ENCODE results near the gene FBXO42.
"Not testable (repeated sequence)": the region's sequence is repeated elsewhere in the genome, so short reads cannot be mapped to it uniquely, and the experiment has no call there.

The FBXO42 gene

DNA sequence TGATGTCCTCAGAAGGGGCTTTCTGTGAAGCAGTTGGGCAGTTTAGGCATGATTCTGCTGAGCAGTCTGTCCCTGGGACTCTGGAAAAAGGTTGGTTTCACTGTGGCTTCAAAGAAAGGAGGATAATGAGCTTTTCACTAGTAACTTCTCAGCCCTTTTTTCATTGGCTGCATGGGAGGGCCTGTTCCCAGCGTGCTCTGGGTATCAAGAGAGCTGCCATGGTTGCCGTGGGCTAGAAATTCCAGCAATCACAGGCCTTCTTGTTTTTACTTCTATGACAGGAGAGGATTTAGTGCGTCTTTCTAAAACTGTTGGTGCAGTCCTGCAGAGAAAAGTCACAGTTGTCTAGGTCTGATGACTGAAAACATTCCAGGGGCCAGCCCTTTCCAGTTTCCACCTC lies 22.0 kb upstream of the FBXO42 start:
- DNase-seq (ENCODE audit: low read depth) = no peak
- no peak overlapping the region for H3K4me3 ChIP-seq (ENCODE audit: low read depth, low read length)

DNA sequence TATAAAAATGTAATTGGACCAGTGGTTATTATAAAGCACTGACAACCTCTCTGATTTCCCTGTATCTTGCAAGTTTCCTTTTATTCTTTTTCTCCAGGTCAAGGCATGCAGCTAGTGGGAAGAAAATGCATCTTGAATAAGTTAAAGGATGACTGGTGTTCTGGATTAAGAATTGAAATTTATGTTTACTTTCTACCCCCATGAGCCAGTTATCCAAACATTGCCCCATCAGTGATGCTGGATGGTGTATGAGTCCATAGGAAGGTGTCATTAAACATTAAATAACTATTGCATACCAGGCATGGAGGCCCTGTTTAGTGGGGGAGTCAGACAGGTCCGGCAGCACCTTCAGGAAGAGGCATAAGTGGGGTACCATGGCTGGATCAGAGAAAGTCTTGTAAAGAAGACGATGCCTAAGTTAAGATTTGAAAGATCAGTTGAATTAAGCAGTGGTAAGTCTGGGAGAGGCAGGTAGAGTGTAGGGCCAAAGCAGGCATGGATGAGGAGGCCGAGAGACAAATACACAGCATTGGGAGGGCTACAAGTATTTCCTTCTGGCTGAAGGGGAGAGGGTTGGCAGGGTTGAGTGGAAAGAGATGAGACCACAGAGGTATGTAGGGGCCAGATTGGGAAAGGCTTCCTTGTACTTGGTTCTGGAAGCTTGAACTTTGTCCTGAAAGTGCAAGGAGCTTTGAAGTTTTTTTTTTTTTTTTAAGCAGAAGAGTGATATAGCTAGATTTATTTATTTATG lies 20.4 kb upstream of the FBXO42 start:
- DNase-seq (ENCODE audit: low read depth) = no peak

DNA sequence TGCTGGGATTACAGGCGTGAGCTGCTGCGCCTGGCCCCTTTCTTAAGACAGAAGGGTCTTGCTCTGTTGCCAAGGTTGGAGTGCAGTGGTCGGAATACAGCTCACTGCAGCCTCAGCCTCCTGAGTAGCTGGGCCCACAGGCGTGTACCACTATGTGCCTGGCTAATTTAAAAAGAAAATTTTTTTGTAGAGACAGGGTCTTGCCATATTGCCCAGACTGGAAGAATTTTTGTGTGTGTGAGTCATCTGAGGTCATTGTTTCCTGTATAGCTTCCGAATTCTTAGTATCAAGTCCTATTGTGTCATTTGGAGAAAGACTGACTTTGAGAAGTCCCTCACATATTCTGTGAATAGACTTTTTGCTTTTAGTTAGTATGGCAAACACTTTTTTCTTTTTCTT lies 19.4 kb upstream of the FBXO42 start:
- H3K4me3 ChIP-seq (ENCODE audit: low read depth, low read length) = no peak overlapping the region
- no peak for DNase-seq (ENCODE audit: low read depth)

More for the DNA sequence above, 20.4 kb upstream of the FBXO42 start:
- H3K4me3 ChIP-seq (ENCODE audit: low read depth, low read length) = no peak overlapping the region

DNA sequence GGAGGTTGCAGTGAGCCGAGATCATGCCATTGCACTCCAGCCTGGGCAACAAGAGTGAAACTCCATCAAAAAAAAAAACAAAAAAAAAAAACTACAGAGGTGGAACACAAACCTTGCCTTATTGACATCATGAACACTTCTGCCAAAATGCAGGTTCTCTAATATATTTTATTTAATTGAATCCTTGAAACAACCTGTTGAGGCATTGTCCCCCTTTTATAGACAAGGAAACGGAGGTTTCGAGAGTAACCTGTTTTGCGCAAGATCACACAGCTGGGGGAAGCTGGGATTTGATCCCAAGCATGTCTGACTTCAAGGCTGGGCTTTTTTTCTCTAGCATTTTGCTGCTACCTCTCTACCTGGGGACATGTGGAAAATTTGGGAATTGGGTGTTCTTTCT lies 17.5 kb upstream of the FBXO42 start:
- H3K4me3 ChIP-seq (ENCODE audit: low read depth, low read length) = no peak overlapping the region
- no peak for DNase-seq (ENCODE audit: low read depth)

DNA sequence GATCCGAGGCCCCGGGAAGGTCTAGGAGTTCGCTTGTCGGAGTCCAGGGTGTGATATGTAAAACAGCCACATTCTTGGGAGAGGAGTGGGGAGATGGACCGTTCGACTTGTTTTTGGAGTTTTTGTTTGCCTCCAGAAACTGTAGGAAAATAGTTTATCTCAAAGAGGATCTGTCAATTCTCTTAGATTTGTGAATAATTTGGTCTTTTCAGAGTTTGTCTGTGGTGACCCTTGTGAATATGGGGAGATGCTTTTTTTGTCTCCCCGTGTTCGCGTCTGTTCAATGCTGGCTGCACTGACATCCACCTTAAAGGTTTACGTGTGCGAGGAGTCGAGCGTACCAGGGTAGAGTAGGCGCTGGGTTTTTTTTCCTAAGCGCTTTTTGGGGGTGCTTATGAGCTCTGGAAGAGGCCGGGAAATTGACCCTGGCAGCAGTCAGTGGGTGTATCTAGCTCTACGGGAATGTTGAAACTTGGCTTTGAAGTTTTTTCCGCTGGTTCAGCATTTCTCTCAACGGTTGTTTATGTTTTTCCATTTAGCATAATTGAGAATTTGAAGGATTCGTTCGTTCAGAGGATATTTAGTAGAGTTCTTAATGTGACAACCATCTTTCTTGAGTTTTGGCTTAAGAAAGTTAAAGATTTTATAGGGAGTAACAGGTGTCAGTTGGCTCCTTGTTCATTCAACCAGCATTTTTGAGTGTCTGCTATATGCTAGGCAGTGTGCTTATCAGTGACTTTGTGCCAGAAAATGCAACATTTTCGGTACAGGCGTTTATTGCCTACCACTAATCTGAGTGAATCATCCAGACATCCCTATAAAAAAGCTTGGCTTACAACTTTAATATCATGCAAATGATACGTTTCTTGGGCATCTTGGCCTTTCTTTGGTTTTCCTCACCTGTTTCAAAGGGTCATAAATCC lies 15.9 kb upstream of the FBXO42 start:
- peak overlapping the region; percentile 85 for H3K4me3 ChIP-seq (ENCODE audit: low read depth, low read length)
- DNase-seq (ENCODE audit: low read depth) = no peak

DNA sequence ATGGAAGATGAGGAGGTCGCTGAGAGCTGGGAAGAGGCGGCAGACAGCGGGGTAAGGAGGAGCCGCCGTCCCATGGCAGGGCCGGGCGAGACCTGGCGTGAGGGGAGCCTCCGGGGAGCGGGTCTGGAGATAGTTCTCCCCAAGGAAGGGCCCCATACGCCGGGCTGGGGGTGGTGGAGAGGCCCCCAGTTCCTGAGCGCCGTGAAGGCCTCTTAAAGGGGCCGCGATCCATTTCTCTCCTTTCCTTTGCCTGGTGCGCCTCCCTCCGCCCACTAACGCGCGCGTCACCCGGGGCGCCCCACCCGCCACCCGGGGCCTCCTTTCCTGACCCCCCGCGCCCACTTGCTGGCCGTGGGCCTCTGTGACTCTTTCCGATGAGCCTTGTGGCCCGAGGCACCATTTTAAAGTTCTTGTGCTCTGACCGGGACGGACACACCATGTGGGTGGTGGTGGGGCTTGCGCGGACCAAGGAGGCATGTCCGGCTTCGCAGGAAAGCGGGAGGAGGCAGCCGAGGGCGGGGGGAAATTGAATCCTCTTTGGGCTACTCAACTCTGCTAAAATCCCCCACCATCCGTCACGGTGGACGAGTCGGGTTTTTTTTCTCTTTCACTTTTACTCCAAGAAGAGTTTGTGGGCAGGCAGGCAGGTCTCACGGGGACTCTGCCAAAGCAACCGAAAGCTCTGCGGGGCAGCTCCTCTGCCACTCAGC lies 15.1 kb upstream of the FBXO42 start:
- DNase-seq (ENCODE audit: low read depth) = peak; percentile 43
- H3K4me3 ChIP-seq (ENCODE audit: low read depth, low read length) = peak overlapping the region; percentile 85

DNA sequence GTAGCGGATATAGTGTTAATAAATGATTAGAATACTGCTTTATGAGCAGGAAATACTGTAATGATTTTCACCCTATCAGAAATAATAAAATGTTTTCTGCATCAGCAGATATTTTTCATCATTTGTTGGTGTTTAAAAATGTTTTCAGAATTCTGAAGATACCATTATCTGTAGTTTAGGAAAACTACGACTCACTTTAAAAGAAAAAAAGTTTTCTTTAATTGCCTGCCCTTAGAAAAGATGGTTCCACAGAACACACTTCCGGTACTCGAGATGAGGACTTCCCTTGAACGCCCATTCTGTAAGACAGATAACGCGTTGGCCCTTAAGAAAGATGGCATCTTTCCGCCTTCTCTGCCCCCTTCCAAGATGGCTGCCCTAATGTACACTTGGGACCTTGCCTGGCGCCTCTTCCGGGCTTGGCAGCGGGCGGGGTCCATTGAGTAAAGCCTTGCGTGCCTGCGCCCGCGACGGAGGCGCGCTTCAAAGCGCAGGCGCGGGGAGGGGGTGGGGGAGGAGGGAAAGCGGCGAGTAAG lies 14.5 kb upstream of the FBXO42 start, which contains the start of gene SZRD1:
TSS of gene SZRD1 (plus strand) at position 521 of the 536 bp plus-strand sequence. CDS start 16 bp downstream, outside the sequence.
- peak; percentile 98 for DNase-seq (ENCODE audit: low read depth)
- peak within 1 kb of the TSS; percentile 85 for H3K4me3 ChIP-seq (ENCODE audit: low read depth, low read length)

DNA sequence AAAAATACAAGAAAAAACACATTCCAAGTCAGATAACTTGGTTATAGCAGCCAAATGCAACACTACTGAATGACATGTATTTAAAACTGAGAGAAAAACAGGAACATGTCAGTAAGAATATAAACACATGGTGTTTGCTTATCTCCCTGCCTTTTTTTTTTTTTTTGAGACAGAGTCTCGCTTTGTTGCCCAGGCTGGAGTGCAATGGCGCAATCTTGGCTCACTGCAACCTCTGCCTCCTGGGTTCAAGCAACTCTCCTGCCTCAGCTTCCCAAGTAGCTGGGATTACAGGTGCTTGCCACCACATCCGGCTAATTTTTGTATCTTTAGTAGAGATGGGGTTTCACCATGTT lies 12.8 kb upstream of the FBXO42 start:
- not testable (repeated sequence) for DNase-seq (ENCODE audit: low read depth); H3K4me3 ChIP-seq (ENCODE audit: low read depth, low read length)

DNA sequence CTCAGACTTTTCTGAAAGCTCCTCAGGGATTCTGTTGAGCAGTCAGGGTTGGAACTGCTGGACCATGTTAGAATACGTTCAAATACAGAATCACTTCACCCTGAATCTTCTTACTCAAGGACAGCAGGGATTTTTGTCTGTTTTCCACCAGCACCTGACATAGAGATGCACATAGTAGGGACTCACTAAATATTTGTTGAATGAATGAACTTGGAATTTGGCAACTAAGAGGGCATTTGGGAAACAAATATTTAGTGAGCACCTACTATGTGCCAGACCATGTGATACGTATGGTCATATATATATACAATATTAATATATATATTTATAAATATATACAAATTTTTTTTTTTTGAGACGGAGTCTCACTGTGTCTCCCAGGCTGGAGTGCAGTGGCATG lies 4.6 kb upstream of the FBXO42 start:
- DNase-seq (ENCODE audit: low read depth) = no peak
- H3K4me3 ChIP-seq (ENCODE audit: low read depth, low read length) = no peak overlapping the region

DNA sequence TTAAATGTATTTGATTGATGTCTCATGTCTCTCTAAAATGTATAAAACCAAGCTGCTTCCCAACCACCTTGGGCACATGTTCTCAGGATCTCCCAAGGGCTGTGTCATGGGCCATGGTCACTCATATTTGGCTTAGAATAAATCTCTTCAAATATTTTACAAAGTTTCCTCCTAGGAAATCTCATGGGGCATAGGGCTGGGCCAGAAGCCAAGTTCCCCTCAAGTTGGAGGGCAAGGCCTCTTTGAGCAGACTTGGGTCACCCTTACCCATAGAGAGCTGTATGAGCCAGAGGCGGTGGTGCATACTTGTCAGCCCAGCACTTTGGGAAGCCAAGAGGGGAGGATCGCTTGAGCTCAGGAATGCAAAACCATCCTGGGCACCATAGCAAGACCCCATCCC lies 2.3 kb upstream of the FBXO42 start:
- no peak for DNase-seq (ENCODE audit: low read depth)
- no peak overlapping the region for H3K4me3 ChIP-seq (ENCODE audit: low read depth, low read length)

DNA sequence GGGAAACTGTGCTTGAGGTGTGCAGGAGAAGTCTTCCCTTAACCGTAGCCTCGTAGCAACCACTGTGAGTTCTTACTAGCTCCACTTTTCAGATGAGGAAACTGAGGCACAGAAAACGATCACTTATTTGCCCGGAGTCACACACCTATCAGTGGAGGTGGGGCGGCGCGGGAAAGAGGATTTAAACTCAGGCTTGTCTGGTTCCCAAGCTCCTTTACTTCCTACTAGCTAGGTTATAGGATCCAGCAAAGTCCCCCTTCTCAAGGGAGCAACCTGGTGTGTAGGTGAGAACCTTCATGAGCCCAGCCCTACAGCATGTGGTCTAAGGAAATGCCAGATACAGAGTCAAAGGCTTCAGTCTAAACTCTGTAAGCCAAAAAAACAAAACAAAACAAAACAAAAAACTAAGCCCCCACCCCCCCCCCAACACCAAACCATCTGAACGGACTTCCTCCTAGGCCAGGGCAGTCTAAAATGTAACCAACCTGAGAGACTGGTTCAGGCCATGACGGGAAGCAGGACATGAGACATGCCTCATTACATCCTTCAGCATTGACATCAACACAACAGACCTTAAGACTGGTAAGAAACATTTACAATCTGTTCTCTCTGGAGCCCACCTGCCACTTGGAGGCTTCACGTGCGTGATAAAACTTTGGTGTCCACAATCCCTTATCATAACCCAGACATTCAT lies 709 bp upstream of the FBXO42 start:
- peak overlapping the region; percentile 96 for H3K4me3 ChIP-seq (ENCODE audit: low read depth, low read length)
- no peak for DNase-seq (ENCODE audit: low read depth)

DNA sequence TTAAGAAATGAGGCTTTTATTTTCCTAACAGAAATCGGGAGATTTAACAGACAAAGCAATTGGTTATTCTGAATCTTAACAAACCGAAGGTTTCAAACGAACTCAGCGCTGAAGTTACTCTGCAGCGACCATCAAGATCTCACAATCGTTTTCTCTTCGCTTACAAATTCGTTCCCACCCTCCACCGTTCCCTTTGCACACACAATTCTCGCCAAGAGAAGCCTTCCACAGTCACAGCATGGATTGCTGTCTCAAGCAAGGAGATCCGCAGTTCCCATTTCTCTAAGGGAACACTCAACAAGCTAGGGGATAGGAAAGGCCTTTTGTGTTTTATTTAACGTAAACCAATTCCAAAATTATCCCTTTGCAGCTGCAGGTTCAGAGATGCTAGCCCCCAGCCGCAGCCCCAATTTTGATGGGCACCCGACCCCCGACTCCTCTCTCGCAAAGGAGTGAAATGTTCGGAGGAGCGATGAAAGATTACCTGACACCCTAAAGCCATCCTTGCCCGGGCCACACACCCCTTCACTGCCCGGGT lies 755 bp downstream of the FBXO42 start:
- peak overlapping the region; percentile 96 for H3K4me3 ChIP-seq (ENCODE audit: low read depth, low read length)
- no peak for DNase-seq (ENCODE audit: low read depth)

DNA sequence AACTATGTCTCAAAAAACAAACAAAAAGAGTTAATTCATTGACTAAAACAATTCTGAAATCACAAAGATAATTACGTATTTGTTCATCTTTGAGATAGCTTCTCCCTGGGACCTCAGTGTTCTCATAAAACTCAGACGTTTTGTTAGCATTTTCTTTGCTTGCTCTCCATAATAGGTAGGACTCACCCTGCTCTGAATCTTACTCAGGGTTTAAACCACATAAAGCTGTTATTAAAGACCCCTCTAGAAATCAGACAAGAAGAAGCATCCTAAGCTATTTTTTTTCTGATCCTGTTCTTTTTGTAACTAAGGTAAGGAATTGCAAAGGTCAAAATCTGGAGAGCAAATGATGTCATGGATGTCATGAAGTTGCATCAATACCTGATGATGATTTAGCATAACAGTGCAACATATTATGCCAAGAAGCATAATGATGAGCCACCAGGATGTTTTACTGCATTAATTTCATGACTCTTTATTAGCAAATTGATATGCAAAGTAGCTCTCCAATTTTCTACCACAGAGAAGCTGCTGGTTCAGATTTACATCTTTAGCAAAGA lies 2.4 kb downstream of the FBXO42 start:
- DNase-seq (ENCODE audit: low read depth) = no peak
- no peak overlapping the region for H3K4me3 ChIP-seq (ENCODE audit: low read depth, low read length)

DNA sequence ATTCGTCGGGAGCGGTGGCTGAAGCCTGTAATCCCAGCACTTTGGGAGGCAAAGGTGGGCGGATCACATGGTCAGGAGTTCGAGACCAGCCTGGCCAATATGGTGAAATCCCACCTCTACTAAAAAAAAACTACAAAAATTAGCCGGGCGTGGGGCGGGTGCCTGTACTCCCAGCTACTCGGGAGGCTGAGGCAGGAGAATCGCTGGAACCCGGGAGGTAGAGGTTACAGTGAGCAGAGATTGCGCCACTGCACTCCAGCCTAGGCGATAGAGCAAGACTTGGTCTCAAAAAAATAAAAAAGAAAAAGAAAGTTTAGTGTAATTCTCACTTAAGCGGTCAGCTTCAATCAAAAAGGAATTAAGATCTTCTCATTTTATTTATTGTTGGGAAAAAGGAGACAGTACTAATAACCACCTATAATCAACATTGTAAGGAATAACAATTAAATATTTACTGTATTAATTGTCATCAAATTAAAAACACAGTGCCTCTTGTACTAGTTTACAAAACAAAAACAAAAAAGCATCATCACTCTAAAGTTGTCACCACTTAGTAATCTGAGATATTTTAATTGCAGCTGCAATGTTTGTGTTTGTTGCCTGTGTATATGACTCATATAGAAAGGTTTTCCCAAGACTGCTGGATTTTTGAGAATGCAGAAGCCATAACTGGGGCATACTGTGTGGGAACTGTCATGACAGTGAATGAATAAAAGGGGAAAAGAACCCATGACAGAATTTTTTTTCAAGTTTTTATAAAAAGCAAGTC lies 3.7 kb downstream of the FBXO42 start:
- DNase-seq (ENCODE audit: low read depth) = peak; percentile 36
- H3K4me3 ChIP-seq (ENCODE audit: low read depth, low read length) = no peak overlapping the region

DNA sequence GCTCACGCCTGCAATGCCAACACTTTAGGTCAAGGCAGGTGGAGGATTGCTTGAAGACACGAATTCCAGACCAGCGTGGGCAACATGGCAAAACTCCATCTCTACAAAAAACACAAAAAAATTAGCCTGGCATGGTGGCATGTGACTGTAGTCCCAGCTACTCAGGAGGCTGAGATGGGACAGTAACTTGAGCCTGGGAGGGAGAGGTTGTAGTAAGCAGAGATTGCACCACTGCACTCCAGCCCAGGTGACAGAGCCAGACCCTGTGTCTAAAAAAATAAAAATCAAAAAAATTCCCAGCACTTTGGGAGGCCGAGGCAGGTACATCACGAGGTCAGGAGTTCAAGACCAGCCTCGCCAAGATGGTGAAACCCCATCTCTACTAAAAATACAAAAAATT lies 9.0 kb downstream of the FBXO42 start:
- not testable (repeated sequence) for DNase-seq (ENCODE audit: low read depth); H3K4me3 ChIP-seq (ENCODE audit: low read depth, low read length)

DNA sequence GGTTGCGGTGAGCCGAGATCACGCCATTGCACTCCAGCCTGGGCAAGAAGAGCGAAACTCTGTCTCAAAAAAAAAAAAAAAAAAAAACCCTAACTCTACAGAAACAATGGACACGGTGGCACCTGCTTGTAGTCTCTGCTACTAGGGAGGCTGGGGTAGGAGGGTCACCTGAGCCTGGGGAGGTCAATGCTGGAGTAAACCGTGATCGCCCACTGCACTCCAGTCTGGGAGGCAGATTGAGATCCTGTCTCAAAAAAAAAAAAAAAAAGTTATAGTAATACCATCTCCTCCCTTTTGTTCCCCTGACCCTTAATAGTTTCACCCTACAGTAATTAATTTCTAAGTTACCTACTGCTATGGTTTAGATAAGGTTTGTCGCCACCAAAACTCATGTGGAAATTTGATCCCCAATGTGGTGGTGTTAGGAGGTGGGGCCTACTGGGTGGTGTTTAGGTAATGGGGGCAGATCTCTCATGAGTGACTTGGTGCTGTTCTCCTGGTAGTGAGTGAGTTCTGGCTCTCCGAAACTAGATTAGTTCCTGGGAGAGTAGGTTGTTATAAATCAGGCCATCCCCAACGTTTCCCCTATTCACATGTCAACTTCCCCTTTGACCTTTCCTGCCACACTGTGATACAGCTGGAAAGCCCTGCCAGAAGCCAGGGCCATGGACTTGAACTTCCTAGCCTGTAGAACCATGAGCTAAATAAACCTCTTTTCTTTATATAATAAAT lies 9.8 kb downstream of the FBXO42 start:
- DNase-seq (ENCODE audit: low read depth) = no peak

DNA sequence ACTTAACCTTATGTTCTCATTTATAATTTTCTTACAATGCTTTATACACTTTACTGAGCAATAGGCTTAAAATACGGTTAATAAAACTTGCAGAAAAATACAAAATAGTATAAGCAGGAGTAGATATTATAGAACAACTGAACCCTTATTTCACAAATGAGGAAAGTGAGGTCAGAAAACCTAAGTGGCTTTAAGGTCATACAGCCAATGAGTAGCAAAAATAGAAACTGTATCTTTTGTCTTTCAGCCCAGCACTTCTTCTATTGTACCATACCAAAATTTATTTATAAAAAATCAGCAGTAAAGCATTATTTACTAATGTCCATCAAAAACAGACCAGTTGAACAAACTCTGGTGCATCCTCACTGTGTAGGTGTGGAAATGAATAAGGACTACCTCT lies 11.6 kb downstream of the FBXO42 start:
- no peak overlapping the region for H3K4me3 ChIP-seq (ENCODE audit: low read depth, low read length)
- DNase-seq (ENCODE audit: low read depth) = no peak

More for the DNA sequence above, 9.8 kb downstream of the FBXO42 start:
- H3K4me3 ChIP-seq (ENCODE audit: low read depth, low read length) = no peak overlapping the region

Measured in skeletal muscle cell (primary cell).